ENCODE results near the gene TRPV4.
A peak's percentile ranks its signal among the peaks of the same experiment; 100 is the strongest.

Gene TRPV4

DNA sequence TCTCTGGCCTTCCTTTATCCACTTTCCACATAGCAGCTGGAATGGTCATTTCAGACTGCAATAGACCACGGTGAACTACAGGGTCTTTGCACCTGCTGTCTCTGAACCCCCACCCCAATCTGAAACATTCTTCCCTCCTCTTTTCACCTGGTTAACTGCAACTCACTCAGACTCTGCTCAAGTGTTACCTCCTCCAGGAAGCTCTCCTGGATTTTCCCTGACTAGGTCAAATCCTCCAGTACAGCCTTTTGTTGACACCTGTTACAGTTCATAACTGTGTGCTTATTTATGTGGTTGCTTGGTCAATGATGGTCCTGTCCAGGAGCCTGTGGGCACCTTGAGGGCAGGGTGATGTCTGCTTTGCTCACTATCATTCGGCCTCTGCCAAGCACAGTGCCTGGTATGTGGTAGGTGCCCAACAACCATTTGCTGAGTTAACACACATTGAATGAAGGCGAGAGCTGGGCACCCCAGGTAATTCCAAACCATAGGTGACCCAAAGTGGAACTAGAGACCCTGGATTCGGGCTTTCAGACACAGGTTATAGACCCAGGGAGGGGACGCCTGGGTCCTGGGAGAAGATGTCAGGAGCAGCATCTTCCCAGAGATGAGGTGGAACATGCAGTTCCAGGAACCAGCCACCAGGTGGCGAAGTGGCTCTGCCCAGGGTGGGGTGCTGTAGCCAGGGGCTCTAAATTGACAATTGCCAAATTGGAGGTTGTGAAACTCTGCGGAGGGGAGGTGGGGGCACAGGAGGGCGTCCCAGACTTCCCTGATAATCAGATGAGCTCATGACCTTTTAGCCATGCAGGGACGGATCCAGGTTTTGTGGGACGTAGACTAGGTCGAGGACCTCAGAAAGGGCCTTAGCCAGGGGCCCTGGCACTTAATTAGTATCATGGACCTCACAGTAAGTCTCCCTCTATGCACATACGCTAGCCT lies 28.1 kb downstream of the TRPV4 start:
- peak; percentile 48 to 55 (median 51) for DNase-seq

DNA sequence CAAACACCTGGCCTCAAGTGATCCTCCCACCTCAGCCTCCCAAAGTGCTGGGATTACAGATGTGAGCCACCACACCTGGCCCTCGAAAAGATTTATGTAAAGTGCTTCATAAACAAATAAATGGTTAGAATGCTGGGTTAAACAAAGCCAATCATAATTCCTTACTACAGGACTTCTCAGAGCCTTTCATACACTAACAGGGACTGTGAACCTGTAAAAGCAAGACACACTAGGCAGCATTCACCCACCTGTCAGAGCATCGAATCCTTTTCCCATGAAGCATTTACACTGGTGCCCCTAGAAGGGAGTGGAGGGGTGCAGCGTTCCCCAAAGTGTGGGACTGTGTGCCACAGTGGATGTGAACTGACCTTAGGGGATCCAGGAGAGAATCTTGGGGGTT lies 29.5 kb downstream of the TRPV4 start:
- no peak for DNase-seq

DNA sequence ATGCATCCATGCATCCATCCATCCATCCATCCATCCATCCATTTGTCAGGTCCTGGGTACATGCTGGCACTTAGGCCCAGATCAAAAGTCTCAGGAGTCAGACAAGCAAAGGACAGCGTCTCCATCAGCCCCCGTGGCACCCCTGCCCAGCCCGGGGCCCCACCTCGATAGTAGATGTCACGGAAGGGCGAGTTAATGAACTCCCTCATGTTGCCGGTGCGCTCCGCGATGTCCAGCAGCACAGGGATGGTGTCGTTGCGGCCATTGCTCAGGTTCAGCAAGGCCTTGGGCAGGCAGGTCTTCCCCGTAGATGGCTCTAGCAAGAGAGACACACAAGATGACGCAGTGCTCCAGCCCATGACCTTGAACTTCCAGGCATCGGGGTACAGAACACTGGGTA lies 30.4 kb downstream of the TRPV4 start:
- DNase-seq, result no peak

DNA sequence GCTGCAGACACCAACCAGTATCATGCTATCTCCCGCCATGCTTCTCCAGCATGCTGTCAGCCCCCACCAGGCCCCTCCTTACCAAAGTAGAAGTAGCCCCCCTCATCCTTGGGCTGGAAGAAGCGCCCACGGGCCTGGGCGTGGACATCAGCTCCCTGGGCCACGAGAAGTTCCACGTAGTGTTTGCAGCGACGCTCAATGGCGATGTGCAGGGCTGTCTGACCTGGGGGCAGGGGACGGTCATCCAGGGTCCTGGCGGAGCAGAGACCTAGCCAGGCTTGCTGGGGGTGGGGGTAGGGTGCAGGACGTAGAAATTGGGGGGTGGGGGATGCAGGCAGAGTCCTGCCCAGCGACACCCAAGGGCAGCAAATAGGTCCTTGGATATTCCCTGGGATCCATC lies 32.7 kb downstream of the TRPV4 start:
- no peak for DNase-seq

DNA sequence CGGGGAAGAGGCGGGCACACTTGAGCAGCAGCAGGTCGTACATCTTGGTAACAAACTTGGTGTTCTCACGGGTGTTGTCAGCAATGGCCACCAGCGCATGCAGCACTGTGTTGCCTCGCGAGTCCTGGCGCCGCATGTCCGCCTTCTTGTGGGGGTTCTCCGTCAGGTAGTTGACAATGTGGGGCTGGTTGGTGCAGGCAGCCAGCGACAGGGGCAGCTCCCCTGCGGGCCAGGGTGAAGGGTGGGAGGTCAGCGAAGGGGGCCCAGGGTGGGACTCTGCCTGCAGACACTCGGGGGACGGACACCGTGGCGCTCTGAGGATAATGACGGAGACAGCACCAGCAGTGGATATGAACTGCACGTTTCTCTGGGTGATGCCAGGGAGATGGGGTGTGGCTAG lies 34.5 kb downstream of the TRPV4 start:
- no peak for DNase-seq

DNA sequence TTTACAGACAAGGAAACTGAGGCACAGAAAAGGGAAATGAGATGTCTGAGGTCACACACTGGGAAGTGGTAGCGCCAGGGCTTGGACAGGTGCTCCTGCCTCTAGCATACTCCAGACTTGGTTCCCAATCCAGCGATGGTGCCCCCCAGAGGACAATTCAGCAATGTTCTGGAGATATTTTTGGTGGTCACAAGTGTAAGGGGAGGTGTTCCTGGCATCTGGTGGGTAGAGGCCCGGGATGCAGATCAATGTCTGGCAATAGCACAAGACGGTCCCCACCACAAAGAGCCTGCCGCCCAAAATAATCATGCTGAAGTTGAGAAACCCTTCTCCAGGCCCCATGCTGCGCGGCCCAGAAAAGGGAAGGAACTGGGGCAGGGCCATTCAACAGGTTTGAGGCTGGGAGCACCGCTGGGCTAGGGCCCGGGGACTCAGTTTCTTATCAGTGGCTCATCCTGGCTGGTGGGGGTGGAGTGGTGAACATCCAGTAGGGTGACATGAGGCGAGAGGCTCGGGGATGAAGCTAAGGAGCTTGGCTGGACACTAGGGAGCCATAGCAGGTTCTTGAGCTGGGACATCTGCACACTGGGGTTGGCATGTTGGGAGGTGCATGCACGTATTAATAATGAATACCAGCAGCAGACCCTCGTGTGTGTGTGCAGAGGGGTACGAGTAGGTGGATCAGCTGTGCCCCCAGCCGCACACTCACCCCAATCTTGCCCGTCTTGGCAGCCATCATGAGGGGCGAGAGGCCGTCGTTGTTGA lies 35.1 kb downstream of the TRPV4 start:
- DNase-seq, result no peak

DNA sequence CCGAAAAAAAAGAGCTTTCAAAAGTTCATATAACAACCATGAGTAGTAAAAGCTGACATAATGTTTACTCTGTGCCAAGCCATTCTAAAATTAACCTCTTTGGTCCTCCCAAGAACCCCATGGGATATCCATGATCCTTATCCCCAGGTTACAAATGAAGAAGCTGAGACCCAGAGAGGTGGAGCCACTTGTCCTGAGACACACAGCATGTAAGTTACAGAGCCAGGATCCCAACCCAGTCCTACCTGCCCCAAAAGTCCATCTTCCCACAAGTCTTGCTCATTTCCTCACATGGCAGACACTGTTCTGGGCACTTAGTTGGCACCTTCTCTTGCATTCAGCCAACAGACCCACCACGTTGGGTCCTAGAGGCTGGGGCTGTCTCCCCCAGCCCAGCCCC lies 37.1 kb downstream of the TRPV4 start:
- no peak for DNase-seq

DNA sequence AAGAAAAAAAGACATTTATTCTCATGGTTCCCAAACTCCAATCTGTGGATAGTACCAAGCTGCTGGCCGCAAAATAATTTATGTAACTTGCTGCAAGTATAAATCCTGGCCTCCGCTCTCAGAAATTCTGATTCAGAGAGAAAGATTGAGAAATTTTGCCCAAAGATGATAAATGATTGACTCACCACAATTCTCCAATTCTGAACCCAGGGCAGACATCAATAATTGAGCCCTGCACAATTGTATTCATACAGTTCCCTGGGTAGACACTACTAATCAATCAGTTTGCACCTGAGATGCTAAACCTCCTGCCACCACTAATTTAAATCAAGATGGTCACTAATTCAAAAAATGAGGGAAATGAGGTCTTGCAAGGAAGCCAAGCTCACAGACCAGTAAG lies 38.2 kb downstream of the TRPV4 start:
- no peak for DNase-seq

DNA sequence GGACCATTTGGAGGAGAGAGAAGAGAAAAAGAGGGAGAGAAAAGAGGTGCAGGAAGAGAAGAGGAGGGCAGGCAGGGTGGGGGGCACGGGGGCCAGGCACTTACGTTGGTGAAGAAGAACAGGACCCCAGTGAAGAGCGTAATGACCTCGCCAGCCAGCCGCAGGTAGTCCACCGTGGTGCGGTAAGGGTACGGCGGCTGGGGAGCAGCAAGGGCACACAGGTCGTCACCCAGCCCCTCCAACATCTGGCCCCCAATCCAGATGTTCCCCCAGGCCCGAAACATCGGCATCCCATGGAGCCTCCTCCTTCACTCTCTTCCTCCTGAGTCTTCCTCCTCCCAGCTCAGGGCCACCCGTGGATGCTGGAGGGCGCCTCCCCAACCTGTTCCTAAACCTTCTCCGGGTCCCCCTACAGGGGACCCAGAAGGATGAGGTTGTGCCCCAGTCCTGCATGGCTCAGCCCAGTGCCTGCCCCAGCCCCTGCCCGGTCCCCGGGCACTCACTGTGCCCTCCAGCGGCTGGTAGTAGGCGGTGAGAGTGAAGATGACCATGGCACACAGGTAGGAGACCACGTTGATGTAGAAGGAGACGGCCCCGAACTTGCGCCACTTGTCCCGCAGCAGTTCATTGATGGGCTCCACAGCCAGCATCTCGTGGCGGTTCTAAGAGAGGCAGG lies 39.2 kb downstream of the TRPV4 start:
- DNase-seq, result no peak

DNA sequence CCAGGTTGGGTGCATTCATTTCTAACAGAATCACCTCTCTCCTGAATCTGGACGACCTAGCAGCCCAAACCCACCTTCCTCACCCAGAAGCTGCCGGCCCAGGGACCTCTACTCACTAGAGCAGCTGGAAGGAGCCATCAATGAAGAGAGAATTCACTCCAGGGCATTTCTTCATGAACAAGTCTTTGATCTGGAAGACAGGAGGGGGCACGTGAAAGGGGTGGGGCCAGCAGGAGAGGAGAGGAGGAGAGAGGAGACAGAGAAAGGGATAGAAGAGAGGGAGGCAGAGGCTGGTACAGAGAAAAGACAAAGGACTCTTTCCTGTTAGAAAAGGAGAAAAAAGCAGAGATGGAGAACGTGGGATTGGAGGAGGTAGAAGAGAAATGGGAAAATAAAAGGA lies 39.8 kb downstream of the TRPV4 start:
- DNase-seq, result no peak

DNA sequence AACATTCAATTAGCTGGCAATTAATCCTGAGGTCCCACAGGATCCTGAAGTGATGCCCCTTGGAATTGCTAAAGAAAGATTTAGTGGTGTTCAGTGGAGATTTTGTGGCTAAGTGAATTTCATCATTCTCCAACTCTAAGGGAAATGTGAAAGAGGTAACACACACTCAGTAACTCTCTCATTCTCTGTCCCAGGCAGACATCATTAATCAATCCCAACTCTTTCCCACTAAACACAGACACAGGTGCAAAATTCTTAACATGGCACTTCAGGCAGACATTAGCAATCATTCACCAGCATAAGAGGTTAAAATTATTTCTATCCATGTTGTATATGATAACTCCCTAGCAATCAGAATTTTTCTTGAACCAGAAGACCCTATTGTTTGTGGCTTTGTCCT lies 40.2 kb downstream of the TRPV4 start:
- no peak for DNase-seq

DNA sequence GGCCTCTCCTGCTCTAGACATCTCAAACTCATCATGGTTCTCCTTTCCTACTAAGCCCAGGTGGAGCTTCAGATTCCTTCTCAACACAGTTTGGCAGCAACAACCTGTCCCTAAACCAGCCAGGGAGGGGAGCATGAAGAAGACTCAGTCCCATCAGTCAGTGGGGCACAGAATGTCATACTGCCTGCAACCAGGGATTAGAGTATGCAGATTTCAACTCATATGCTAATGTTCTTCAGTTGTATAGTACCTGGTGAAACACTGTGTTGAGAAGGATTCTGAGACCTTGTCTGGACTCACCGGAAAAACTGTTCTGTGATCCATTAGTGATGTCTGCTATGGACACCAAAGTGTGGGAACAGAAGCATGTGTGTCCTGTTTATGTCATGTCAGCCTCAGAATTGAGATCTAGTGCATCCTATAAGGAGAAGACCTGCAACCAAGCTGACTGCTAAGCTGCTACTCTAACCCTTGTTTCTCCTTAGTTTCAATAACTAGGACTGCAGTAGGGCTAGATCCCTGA lies 43.6 kb downstream of the TRPV4 start:
- DNase-seq, result no peak

DNA sequence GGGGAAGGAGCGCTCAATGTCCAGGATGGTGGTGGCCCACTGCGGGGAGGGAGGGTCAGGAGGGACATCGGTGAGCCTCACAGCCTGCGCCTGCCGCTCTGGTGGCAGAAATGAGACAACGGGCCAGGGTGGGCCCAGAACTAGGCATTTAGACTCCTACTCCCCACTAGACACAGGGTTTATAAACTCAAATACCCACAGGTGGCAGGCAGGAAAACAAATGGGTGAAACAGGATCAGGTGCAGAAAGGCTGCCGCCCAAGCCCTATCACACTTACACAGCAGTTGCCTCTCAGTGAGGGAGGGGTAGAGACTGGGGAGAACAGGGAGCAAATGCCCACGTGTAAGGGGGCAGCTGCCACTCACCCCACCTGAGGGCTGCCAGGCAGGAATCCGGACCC lies 46.4 kb downstream of the TRPV4 start:
- DNase-seq, result no peak

DNA sequence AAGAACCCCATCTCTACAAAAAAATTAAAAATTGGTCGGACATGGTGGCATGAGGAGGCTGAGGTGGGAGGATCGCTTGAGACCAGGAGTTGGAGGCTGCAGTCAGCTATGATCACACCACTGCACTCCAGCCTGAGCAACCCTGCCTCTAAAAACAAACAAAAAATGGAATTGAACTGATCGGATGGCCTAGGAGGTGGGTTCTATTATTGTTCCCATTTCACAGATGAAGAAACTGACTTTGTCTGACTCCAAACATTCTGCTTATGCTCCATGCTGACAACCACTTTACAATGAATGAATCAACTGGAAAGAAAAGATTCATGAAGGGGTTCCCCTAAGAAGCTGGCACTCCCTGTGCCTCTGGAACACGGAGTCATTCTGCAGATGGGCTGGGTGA lies 47.3 kb downstream of the TRPV4 start:
- no peak for DNase-seq

DNA sequence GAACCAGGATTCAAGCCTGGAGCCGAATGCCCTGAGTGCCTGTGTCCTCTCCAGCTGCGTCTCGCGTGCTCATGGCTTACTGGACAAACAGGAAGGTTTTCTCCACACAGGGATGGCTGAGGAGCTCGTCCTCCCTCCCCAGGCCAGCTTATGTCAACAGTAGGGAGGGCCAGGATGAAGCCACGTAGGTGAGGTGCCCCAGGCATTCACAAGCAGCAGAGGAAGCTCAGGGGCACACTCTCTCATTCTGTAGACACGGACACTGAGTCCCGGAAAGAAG lies 49.3 kb downstream of the TRPV4 start:
- no peak for DNase-seq

DNA sequence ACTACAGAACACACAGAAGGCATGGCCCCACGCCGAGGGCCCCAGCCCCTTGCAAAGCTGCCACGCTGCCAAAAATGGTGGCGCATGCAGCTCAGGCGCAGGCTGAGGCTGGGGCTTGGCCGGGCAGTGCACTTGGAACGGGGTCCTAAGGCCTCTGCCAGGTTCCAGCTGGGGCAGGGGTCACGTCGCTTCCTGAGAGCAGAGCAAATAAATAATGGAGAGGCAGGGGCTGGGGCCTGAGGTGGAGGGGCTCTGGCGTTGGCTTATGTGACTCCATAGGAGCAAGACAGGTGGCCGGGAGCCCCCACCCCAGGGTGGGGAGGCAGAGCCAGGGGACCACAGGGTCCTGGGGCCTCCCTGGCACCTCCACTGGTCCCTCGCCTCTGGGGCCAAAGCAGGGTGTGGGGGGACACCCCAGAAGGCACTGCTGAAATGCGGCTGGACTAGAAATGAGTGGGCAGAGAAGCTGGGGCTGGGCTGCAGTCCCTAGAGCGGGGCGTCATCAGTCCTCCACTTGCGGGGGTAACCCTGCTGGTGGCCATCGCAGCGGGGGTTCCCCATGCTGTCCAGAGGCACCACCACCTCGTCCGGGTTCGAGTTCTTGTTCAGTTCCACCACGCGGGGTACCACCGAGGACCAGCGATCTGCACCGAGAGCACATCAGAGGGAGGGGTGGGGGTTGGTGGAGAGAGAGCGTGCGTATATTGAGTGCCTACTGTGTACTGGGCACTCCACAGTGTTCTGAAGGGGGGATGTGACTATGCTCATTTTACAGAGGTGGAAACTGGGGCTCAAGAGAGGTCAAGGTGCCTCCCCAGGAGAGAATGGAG lies 49.8 kb downstream of the TRPV4 start:
- DNase-seq, result no peak

DNA sequence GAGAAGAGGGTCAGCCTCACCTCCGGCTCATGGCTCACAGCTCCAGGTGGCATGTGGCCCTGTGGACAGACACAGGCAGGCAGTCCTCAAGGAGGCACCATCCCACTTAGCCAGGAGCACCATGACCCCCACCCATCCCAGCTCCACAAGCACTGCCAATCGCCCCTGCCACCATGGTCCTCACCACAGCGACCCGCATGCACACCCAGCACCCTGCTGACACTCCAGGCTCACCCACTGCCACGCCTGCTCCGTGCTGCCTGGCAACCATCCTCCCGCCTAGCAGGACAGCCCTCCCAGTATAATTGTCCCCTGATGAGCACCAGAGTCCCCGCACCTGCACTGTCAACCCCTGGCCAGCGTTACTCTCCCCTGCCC lies 50.9 kb downstream of the TRPV4 start:
- DNase-seq, result no peak

DNA sequence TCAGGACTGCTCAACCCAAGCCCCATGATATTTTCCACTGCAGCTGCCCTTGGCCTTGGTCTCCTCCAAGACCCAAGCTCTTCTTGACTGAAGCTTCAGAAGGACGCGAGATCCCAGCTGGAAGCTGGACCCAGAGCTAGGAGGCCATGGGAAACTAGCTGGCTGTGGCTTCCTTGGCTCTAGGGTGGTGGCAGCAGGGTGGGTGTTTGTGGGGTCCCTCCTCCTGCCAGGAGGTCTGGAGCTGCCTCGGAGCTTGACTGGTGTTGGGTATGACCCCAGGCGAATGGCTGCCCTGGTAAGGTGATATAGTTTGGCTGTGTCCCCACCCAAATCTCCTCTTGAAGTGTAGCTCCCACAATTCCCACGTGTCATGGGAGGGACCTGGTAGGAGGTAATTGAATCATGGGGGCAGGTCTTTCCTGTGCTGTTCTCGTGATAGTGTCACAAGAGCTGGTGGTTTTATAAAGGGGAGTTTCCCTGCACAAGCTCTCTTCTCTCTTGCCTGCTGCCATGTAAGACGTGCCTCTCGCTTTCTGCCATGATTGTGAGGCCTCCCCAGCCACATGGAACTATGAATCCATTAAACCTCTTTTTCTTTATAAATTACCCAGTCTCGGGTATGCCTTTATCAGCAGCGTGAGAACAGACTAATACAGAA lies 51.4 kb downstream of the TRPV4 start:
- no peak for DNase-seq

DNA sequence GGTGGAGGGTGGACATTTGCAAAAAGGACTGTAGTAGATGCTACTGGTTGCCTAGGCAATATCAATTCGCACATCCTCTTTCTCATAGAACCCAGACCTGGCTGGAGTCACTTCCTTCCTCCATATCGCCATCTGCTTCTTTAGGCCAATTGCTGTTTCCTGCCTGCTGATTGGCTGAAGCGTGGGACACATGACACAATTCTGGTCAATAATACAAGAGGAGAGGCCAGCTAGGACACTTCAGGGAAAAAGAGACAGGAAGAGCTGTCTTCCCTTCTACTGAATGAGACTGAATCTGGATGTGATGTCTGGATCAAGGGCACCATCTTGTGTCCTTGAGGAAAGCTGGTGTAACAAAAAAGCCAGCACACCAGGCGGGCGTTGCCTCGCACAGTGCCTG lies 53.8 kb downstream of the TRPV4 start:
- no peak for DNase-seq

DNA sequence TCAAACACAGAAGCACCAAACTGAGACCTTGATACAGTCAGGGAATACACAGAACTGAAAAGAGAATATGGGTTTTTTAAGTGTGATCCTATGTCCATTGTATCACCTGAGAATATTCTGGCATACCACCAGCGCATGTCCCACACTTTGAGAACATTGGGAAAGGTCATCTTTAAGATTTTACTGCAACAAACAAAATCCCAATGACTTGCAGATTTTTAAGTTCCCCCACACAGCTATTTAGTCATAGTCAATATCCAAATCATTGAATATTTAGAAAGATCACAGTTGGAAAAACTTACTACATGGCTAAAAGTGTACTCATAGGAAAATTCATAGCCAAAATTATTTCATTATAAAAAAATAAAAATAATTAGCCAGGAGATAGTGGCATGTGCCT lies 54.5 kb downstream of the TRPV4 start:
- no peak for DNase-seq

DNA sequence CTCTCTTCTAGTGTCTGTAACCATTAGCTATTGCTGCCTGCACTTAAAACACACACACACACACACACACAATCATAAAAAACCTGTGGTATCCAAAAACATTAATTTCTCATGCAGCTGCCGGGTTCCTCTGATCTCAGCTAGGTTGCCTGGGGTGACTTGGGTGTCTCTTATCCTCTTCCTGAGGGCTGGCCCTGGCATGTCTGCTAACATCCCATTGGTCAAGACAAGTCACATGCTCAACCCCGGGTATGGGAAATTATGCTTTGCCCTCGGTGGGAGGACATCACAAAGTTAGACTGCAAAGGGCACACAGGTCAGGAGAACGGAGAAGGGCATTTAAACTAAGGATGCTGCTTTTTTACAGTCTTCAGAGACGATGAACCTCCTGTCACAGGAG lies 55.7 kb downstream of the TRPV4 start:
- DNase-seq, result peak in 2 of 5 experiments; percentile 5 to 84

DNA sequence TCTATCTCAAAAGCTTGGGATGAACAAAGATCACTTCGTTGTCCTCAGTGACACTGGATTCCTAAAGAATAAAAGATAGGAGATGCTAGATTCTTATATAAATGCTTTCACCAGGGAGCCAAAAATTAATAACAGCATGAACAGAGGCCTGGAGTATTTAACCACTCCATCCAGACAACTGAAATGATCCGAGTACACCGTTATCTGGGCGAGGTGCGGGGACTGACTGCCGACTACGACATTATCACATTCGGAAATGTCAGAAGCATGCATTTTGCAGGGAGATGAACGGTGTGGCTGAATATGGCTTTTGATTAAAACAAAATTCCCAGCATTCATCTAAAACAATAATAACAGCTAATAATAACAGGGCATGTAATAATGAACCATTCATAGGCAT lies 56.6 kb downstream of the TRPV4 start:
- no peak for DNase-seq
